Neural cell (in vitro differentiated cells): ENCODE measurements around the gene TIPARP.

ENCODE experiments used
- EP300 ChIP-seq: fragments of 450-650 bp; conservative IDR thresholded peaks from 2 replicates; pipeline ENCODE4 v1.6.1; 2014; ENCODE audit warnings: antibody characterized with exemption, mild to moderate bottlenecking, moderate library complexity; ENCODE audit not compliant: poor library complexity, severe bottlenecking
- EZH2 ChIP-seq: fragments of 200-600, 300-800 bp; shearing (Covaris generic), sonication (generic); IDR thresholded peaks from 2 replicates; pipeline ENCODE4 v1.6.1; 2014; ENCODE audit warnings: antibody characterized with exemption, low read length, borderline replicate concordance, mild to moderate bottlenecking; ENCODE audit not compliant: insufficient read depth, poor library complexity, severe bottlenecking
- MXI1 ChIP-seq: fragments of 450-650 bp; conservative IDR thresholded peaks from 2 replicates; pipeline ENCODE4 v1.6.1; 2014; ENCODE audit warnings: antibody characterized with exemption, mild to moderate bottlenecking; ENCODE audit not compliant: poor library complexity, severe bottlenecking
- POLR2AphosphoS5 ChIP-seq: IDR thresholded peaks from 2 replicates; pipeline ENCODE4 v1.6.1; 2012
- RAD21 ChIP-seq: fragments of 450-650 bp; conservative IDR thresholded peaks from 2 replicates; pipeline ENCODE4 v1.6.1; 2014; ENCODE audit warnings: antibody characterized with exemption, mild to moderate bottlenecking, moderate library complexity
- TAF1 ChIP-seq: IDR thresholded peaks from 2 replicates; pipeline ENCODE4 v1.6.1; 2012; ENCODE audit warnings: low read depth
- TF ChIP-seq, protein P1 (sequence below): fragments of 450-650 bp; IDR thresholded peaks from 2 replicates; pipeline ENCODE4 v1.5.1; 2014; ENCODE audit warnings: antibody characterized with exemption, mild to moderate bottlenecking, moderate library complexity; ENCODE audit not compliant: poor library complexity, severe bottlenecking
- TF ChIP-seq, protein P2 (sequence below): IDR thresholded peaks from 2 replicates; pipeline ENCODE4 v1.6.1; 2012; ENCODE audit warnings: borderline replicate concordance

DNA sequence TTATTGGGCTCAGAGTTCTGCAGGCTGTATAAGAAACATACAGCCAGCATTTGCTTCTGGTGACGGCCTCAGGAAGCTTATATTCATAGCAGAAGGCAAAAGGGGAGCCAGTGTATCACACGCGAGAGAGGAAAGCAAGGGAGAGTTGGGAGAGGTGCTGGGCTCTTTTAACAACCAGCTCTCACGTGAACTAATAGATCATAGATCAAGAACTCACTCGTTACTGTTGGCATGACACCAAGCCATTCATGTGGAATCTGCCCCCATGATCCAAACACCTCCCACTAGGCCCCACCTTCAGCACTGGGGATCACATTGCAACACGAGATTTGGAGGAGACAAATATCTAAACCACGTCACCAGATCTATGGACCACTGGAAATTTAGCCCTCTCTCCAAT is 70.2 kb downstream of the TIPARP start:
- TF ChIP-seq, protein P1, sequence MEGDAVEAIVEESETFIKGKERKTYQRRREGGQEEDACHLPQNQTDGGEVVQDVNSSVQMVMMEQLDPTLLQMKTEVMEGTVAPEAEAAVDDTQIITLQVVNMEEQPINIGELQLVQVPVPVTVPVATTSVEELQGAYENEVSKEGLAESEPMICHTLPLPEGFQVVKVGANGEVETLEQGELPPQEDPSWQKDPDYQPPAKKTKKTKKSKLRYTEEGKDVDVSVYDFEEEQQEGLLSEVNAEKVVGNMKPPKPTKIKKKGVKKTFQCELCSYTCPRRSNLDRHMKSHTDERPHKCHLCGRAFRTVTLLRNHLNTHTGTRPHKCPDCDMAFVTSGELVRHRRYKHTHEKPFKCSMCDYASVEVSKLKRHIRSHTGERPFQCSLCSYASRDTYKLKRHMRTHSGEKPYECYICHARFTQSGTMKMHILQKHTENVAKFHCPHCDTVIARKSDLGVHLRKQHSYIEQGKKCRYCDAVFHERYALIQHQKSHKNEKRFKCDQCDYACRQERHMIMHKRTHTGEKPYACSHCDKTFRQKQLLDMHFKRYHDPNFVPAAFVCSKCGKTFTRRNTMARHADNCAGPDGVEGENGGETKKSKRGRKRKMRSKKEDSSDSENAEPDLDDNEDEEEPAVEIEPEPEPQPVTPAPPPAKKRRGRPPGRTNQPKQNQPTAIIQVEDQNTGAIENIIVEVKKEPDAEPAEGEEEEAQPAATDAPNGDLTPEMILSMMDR = no peak
- TF ChIP-seq TAF1 (no peak), EZH2 (no peak), MXI1 (no peak), POLR2AphosphoS5 (no peak), RAD21 (no peak), EP300 (no peak)
- TF ChIP-seq, protein P2, sequence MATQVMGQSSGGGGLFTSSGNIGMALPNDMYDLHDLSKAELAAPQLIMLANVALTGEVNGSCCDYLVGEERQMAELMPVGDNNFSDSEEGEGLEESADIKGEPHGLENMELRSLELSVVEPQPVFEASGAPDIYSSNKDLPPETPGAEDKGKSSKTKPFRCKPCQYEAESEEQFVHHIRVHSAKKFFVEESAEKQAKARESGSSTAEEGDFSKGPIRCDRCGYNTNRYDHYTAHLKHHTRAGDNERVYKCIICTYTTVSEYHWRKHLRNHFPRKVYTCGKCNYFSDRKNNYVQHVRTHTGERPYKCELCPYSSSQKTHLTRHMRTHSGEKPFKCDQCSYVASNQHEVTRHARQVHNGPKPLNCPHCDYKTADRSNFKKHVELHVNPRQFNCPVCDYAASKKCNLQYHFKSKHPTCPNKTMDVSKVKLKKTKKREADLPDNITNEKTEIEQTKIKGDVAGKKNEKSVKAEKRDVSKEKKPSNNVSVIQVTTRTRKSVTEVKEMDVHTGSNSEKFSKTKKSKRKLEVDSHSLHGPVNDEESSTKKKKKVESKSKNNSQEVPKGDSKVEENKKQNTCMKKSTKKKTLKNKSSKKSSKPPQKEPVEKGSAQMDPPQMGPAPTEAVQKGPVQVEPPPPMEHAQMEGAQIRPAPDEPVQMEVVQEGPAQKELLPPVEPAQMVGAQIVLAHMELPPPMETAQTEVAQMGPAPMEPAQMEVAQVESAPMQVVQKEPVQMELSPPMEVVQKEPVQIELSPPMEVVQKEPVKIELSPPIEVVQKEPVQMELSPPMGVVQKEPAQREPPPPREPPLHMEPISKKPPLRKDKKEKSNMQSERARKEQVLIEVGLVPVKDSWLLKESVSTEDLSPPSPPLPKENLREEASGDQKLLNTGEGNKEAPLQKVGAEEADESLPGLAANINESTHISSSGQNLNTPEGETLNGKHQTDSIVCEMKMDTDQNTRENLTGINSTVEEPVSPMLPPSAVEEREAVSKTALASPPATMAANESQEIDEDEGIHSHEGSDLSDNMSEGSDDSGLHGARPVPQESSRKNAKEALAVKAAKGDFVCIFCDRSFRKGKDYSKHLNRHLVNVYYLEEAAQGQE = no peak
